HG03139 (cell line): ENCODE measurements around the gene RASSF7.

Source experiments
- ATAC-seq: cut with Tn5 transposase; IDR thresholded peaks from one replicate; pipeline ENCODE4 v1.9.1; 2021; ENCODE audit not compliant: unreplicated experiment

RASSF7 gene

DNA sequence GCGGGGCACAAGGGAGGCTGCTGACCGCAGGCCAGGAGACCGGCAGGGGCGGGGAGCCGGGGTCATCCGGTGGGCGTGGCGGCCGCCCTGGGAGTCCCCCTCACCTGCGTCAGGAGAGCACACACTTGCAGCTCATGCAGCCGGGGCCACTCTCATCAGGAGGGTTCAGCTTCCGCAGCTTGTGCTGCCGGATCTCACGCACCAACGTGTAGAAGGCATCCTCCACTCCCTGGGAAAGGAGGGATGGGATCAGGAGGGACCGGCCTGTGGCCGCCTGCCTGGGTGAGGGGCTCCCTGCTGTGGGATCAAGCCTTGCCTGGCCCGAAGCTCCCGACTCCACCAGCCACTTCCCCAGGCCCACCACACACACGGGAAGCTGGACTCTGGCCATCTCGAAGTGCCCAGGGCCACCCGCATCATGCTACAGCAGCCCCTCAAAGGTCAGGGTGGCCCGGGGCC is 28.2 kb upstream of the RASSF7 start:
- no peak for ATAC-seq

DNA sequence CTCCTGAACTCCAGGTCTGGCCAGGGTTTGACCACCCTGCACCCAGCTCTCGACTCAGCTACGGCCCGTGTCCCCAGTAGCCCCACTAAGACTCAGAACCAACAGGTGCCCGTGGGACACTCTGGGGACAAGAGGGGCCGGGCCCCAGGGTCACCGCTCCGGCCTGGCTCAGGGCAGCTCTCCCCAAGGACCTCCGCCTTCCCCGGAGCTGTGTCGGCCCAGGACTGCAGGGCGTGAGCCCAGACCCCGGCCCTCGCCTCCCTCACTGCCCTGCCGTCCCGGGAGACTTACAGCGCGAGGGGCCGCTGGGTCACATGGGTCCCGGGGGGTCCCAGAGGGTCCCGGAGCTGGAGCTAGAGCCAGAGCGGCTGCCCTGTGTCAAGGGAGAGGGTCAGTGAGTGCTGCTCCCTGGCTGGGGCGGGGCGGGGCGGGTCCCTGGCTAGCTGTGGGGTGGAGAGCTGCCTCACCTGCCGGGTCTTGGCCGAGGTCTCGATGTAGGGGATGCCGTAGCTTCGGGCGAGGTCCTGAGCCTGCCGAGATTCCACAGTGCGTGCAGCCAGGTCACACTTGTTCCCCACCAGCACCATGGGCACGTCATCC is 27.7 kb upstream of the RASSF7 start:
- no peak for ATAC-seq

DNA sequence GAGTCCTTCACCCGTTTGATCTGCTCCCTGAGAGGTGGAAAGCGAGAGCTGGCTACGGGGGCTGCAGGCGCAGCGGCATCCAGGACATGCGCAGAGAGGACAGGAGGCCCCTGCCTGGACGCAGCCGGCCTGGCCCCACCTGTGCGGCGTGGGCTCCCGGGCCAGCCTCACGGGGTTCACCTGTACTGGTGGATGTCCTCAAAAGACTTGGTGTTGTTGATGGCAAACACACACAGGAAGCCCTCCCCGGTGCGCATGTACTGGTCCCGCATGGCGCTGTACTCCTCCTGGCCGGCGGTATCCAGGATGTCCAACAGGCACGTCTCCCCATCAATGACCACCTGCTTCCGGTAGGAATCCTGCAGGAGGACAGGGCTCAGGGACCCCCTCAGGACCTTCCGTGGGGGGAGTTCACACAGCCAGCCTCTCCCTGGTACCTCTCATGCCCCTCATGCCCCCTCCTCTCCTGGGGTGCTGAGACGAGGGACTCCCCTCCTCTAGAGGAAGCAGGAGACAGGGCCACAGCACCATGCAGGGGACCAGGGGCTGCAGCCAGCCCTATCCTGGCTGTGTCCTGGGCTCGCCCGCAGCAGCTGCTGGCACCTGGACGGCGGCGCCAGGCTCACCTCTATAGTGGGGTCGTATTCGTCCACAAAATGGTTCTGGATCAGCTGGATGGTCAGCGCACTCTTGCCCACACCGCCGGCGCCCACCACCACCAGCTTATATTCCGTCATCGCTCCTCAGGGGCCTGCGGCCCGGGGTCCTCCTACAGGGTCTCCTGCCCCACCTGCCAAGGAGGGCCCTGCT is 27.0 kb upstream of the RASSF7 start:
- ATAC-seq, result no peak

DNA sequence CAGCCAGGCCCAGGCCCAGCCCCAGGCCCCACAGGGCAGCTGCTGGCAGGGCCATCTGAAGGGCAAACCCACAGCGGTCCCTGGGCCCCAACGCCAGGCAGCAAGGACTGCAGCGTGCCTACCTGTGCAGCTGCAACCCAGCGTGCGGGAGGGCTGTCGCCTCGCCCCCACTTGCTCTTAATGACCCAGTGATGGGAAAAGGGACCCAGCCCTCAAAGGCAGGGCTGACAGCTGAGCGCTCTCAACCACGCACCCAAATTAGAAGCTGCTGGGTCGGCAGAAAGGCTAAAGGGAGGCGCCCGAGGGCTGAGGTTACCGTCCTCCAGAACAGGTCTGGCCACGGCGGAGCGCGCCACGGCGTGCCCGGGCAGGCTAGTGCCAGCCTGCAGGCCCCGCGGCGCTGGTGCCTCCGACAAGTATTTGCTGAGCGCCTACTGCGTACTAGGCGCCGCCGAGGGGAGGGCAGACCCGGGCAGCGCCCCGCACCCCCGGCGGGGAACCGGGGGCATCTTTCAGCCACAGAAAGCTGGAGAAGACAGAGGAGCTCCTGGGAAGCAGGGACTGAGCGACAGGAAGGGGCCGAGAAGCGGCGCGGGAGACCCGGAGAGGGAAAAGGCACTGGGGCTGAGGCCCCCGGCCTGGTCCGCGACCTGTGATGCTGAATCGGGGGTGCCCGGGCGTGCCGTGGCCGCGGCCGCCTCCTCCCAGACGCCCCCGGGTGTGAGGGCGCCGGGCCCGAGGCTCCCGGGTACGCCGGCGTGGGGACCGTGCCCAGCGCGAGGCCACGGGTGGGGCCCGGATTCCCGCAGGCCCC is 26.2 kb upstream of the RASSF7 start:
- no peak for ATAC-seq

DNA sequence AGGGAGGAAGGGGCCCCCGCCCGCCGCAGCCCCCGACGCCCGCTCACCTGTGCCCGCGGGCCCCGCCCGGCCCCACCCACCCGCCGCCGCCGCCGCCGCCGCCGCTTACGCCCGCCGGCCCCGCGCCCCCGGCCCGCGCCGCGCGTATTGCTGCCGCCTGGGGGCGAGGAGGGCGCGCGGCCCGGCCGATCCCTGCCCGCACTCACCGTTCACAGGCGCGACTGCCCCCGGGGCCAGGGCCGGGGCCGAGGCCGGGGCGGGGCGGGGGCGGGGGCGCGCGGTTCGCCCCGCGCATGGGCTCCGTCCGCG is 25.6 kb upstream of the RASSF7 start:
- no peak for ATAC-seq

DNA sequence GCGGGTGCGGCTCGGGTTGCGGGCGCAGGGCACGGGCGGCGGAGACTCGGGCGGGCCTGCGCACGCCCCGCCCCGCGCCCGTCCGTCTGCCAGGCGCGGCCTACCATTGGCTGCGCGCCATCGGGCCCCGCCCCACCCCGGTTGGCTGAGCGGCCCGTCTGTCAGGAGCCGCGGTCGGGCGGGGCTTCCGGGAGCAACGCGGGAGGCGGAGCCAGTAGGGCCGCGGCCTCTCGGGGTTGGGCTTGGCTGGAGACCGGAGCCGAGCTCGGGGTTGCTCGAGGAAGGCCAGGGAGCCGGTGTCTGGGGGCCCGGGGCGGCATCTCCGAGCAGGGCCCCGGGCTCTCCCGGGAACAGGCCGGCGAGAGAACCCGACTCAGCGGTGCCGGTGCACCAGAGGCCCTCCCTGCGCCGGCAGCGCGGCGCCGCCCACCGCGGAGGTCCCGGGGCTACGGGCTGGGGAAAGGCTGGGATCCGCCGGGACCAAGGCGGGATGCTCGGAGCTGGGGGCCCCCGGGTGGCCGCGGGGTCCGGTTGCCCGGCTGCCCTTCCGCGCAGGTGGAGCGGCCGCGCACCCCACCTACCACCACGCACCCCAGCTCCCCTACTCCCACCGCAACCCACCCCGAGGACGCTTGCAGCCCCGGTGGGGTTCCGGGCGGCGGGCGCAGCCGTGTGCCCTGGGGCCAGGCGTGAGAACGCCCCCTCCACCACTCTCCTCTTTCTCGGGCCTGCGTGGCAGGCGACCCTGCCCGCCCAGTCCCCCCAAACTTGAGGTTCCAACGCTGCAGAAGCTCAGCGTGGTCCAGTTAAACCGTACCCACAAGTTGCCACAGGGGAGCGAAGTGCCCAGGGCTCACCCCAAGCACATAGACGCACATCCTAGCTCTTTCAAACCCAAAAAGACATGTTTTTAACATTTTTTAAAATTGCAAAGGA is 25.0 kb upstream of the RASSF7 start, which contains the start of gene HRAS:
Gene HRAS (minus strand): TSS at position 58 of the 936 bp plus-strand sequence.
- ATAC-seq, result peak; percentile 66

DNA sequence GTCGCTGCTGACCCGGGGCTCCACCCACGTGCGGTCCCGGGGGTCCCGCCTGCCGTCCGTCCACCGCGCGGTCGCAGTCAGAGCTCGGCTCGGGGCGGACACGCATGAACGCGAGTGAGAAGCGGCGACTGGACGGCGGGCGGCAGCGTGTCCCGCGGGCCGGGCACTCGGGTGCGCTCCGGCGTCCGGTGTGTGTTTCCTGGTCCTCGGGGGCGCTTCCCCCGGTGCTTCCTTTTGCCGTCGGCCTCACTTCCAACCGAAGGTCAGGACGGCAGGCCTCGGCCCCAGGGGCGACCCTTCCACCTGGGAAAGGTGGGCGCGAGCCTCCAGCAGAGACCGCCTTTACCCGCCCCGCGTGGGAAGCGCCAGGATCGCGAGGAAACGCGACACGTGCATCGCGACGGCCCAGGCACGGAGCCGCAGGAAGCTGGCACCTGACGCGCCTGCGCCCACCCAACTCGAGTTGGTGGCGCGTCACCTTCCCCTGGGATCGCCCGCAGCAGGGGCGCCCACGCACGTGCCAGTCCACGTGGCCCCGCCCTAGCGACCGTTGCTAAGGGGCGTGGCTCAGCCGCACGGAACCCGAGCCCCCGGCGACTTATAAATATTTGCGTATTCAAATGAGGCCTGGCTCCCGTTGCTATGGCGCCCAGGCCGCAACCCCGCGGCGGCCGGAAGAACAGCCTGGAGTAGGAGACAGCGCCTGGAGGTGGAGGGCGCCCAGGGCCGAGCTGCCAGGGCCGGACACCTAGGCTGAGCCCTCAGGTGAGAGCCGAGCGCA is 23.7 kb upstream of the RASSF7 start, which contains the start of gene LRRC56:
Gene LRRC56 (plus strand): TSS at position 687 of the 781 bp plus-strand sequence. CDS start 3,158 bp downstream, outside the sequence.
- ATAC-seq, result peak; percentile 44

DNA sequence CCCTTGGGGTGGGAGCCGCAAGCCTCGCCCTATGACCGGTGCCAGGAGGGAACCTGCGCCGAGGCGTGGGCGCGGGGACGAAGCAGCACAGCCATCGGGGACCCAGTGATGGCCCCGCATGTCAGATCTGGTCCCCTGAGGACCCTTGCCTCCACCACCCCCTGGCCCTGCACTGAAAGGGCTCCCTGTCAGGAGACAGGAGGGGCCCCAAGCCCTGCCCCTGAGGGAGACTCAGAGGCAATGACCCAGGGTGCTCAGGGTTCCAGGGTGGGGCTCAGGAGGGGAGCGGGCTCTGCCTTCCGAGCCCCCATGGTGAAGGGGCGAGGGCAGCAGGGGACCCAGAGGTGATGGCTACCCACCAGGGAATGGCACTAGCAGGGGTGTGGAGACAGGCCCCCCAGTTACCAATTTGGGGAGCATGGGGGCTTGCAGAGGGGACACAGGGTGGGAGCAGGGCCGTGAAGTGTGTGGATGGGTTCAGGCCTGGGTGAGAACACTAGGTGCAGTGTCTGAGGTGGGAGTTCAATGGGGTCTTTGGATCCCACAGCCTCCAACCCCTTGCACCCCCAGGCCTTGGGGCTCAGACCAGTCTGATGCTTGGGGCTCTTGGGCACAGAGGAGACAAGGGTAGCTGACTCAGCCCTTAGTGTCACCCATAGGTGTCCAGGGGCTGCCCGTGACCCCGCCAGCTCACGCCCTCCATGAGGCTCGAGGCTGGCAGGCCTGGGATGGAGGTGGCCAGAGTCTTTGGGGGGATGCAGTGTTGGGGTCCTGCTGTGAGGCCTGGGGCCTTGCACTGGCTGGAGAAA is 22.9 kb upstream of the RASSF7 start:
- no peak for ATAC-seq

DNA sequence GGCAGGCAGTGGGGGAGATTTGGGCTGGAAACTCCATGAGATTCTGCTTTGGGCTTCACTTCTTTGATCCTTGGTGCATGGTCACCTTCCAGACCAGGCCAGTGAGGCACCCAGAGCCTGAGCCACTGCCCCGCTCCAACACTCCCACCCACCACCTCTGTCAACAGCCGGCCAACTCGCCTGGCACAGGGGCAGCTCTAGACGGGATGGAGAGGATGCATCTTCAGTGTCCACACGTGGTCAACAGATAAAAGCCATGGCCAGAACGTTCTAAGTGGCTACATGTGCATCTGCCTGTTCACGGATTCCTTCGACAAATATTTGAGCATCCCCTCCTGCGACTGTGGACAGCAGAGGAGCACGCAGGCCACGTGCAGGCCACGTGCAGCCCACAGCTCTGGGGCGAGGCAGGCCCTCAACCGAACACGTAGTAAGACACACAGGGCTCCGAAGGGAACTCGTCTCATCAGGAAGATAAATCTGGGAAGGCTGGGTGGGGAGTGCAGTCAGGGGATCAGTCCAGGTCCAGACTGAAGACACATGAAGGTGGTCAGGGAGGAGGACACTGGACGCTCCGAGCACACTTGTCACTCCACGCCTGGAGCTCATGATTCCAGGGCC is 22.2 kb upstream of the RASSF7 start:
- ATAC-seq, result no peak

DNA sequence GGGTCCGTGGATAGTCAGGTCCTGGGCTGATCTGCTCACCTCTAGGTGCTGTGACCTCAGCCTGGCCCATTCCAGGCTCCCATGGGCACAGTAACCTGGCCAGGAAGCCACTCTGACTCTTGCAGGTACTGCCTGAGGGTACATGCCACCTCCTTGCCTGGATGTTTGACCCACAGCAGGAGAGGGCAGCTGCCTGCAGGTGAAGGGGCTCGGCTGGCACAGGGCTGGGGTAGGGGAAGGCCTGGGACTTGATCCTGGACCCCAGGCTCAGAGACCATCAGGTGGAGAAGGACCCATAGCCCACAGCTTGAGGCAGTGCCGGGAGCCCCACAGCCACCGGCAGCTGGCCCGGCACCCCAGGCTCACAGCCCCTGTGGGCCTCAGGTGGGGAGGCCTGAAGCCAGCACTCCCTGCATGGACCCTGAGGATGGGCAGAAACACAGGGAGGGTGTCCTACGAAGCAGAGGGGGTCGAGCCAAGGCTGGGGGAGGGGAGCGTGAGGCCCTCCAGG is 20.7 kb upstream of the RASSF7 start:
- no peak for ATAC-seq

DNA sequence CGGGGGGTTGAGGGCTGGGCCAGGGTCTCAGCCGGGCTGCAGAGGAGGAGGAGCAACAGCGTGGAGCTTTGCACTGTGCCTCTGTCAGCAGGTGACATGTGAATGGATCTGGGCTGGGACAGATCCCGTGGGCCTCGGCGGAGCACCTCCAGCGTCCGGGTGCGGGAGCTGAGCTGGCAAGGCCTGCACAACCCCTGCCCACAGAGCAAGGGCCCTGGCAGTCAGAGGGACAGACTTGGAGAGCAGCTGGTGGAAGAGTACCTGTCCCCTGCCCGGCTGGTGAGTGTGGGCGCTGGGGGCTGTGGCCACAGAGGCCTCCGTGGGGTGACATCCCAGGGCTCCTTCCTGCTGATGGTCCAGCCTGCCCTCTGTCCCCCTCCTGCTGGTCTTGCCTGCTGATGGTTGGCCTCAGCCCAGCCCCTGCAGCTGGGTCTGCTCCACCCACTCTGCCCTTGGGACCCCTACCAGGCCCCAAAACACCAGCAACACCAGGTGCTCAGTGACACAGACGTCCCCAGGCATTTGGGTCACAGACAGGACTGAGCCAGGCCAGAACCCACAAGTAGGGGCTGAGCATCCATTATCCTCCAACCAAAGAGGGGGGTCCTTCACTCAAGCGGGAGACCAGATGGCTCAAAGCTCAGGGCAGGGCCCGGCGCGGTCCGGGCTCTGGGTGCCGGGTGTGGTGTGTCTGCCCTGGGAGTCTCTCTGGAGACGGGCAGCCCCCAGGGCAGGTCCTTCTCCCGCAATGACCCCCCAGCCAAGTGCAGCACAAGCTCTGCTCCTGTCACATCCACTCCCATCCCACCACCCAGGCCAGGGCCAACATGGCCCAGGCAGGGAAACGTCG is 20.0 kb upstream of the RASSF7 start:
- no peak for ATAC-seq

DNA sequence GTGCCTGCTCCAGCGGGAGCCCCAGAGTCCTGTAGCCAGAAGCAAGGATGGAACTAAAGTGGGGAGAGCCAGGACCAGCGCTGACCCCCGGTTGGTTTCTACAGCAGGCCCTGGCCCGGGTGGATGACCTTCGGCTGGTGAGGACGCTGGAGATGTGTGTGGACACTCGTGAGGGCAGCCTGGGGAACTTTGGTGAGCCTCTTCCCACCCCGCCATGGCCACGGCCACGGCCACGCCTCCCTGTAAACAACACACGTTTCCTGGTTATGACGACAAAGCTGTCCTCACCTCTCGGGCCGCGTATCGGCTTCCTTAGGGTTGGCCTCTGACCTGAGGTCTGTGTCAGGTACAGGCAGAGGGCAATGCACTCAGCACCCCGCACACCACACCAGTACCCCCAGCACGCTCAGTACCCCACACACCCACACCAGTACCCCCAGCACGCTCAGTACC is 19.3 kb upstream of the RASSF7 start:
- no peak for ATAC-seq

DNA sequence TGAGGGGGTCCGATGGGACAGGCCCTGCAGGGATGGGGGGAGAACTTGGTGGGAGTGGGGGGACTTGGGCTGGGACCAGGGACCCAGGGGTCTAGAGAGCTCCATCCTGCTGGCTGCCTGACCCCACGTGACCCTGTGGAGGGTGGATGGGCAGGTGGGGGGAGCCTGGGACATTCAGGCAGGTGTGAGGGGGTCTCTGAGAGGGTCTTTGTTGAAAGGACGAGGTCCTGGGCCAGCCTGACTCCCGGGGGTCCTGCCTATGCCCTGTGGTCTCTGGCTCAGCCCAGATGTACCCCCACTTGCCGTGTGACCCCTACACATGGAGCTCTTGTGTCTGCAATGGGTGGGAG is 16.0 kb upstream of the RASSF7 start:
- no peak for ATAC-seq

DNA sequence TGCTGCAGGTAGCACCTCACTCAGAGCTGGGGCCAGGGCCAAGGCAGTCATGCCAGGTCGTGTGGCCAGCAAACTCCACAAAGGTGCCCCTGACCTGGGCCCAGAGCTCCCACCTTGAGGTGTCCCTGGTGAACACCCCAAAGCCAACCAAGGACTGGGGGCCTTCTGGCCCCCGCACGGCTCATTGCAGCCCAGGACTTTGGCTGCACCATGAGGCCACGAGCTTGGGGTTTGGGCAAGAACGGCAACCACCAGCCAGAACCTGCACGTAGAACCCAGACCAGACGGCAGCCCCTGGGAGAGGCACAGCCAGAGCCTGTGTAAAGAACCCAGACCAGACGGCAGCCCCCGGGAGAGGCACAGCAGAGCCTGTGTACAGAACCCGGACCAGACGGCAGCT is 15.6 kb upstream of the RASSF7 start:
- ATAC-seq, result no peak

DNA sequence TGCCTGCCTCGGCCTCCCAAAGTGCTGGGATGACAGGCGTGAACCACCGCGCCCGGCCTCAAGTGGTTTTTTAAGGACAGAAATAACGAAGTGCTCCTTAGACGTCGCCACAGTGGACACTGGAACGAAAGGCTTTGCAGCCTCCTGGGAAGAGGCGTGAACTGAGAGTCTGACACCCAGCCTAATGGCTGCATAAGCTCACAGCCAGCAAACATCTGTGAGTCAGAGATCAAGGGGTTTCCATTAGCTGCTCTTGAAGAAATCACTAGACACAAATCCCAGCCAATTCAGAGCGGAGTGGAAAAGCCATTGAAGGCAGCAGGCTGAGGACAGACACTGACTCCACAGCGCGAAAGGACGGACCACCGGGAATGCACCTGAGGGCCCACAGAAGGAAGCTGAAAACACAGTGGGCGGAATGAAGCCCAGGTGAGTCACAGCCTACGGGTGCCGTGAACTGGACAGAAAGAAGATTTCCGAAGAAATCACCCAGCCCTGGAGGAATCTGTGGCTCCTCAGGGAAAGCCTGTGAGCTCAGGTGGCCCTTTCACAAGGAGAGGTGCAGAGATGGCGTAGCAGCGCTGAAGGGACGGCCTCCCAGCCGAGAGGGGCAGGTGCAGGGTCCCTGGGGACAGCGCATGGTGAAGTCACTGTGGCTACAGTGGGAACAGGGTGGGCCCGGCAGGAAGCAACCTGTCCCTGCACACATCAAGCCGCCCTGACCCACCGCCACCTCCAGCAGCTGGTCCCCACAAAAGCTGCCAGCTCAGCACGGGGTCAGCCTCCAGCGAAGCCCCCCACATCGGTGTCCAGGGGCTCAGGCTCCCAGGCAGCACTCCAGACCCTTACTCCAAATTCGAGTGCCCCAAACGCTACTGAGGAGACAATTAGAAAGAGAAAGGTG is 11.8 kb upstream of the RASSF7 start:
- ATAC-seq, result no peak

DNA sequence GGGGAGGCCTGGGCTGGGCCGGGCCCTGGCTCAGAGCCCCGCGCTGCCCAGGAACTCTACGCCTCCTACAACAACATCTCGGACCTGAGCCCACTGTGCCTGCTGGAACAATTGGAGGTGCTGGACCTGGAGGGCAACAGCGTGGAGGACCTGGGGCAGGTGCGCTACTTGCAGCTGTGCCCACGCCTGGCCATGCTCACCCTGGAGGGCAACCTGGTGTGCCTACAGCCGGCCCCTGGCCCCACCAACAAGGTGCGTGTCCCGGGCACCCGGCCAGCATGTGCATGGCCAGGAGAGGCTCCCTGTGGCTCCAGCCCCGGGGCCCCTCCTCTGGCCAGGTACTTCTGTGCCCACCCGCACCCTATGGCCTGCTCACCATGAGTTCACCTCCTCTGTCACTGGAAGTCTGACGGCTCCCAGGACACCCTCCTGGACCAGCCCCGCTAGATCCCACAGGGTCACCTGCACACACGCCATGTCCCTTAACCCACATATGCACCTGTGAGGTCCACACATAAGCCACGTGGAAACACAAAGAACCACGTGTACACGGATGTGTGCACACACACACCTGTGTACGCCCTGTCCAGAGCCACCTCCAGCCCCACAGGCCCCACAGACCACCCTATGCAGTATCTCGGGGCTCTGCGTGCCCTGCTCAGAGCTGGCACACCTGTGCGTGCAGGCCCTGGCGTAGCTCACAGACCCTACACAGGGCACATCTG is 10.6 kb upstream of the RASSF7 start:
- no peak for ATAC-seq
